ENCODE data around the gene SNIP1. TPM values are rescaled to one million over a fixed set of nuclear protein-coding genes. Genes with fewer than 3 reads are reported as not detected.
"Not testable (repeated sequence)": the region's sequence is repeated elsewhere in the genome, so short reads cannot be mapped to it uniquely, and the experiment has no call there.

Gene SNIP1
- total RNA-seq, 2 experiments from 2014 or later, result 57.9 to 64.7 TPM

- no peak for TF ChIP-seq CTCF (IDR thresholded peaks at IDR 0.05)
- intact Hi-C loops (cut with DNase I, micrococcal nuclease), result no loop called here
- H3K27ac Mint-ChIP-seq, result no peak overlapping the region
- Histone ChIP-seq H3K27me3 (ENCODE audit: control insufficient read depth in 1 of 2, insufficient read depth in 2 of 2, low read length in 2 of 2) (no peaks in the 10 kb centered on the region), H3K27ac (ENCODE audit: low read depth in 1 of 2, low read length in 2 of 2) (no peak overlapping the region), H3K4me3 (ENCODE audit: low read length) (no peak overlapping the region), H3K4me1 (ENCODE audit: insufficient read depth, low read length) (no peaks in the 10 kb centered on the region), H3K36me3 (ENCODE audit: insufficient read depth, low read length) (peaks cover 78% of the 10 kb centered on the region), H3K9me3 (ENCODE audit: control insufficient read depth in 1 of 2, insufficient read depth in 1 of 2, low read length in 2 of 2) (no peaks in the 10 kb centered on the region)
- no peaks in the 10 kb centered on the region for H3K9me3 Mint-ChIP-seq
- DNase-seq (no peak), ATAC-seq (ENCODE audit: poor library complexity) (no peak)
- H3K4me1 Mint-ChIP-seq (ENCODE audit: low read depth), result peaks cover 25% of the 10 kb centered on the region
- H3K27me3 Mint-ChIP-seq, result no peaks in the 10 kb centered on the region
- H3K36me3 Mint-ChIP-seq (ENCODE audit: low read depth), result peaks cover 72% of the 10 kb centered on the region
- no peak overlapping the region for H3K4me3 Mint-ChIP-seq
- POLR2A ChIA-PET, result no interaction called here
- CTCF ChIA-PET, result interaction anchor here (1.7 kb wide), 1 partner anchor 58 kb away, joined by 5 read pairs; no protein-coding TSS in a partner anchor
These were observed 9.1 kb downstream of the SNIP1 start for GRCh38 chr1:37545019-37545418.

DNA sequence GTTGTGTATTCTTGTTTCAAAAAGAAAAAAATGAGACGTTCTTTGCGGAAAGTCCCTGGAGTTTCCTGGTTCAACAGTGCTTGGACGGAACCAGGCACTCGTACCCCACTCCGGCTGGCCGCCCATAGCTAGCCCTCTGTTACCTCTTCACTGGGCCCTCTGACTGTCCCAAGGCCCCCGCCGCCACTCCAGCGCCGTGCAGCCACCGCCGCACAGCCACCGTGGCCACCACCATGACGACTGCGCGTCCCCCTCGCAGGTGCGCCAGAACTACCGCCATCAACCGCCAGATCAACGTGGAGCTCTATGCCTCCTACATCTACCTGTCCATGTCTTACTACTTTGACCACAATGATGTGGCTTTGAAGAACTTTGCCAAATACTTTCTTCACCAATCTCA, 9.6 kb downstream of the SNIP1 start:
- Histone ChIP-seq H3K27ac (ENCODE audit: low read depth in 1 of 2, low read length in 2 of 2) (no peak overlapping the region), H3K4me1 (ENCODE audit: insufficient read depth, low read length) (no peaks in the 10 kb centered on the region), H3K36me3 (ENCODE audit: insufficient read depth, low read length) (peaks cover 79% of the 10 kb centered on the region), H3K27me3 (ENCODE audit: control insufficient read depth in 1 of 2, insufficient read depth in 2 of 2, low read length in 2 of 2) (no peaks in the 10 kb centered on the region), H3K4me3 (ENCODE audit: low read length) (no peak overlapping the region), H3K9me3 (ENCODE audit: control insufficient read depth in 1 of 2, insufficient read depth in 1 of 2, low read length in 2 of 2) (no peaks in the 10 kb centered on the region)
- Mint-ChIP-seq H3K4me3 (no peak overlapping the region), H3K4me1 (ENCODE audit: low read depth) (peaks cover 20% of the 10 kb centered on the region), H3K27ac (no peak overlapping the region), H3K36me3 (ENCODE audit: low read depth) (peaks cover 72% of the 10 kb centered on the region), H3K27me3 (no peaks in the 10 kb centered on the region), H3K9me3 (no peaks in the 10 kb centered on the region)
- intact Hi-C loops (cut with DNase I, micrococcal nuclease), result no loop called here
- TF ChIP-seq CTCF (IDR thresholded peaks at IDR 0.05), result no peak
- ATAC-seq (ENCODE audit: poor library complexity), result no peak
- ChIA-PET CTCF (interaction anchor here (1.7 kb wide), 1 partner anchor 57 kb away, joined by 5 read pairs; no protein-coding TSS in a partner anchor), POLR2A (no interaction called here)
- no peak for DNase-seq

DNA sequence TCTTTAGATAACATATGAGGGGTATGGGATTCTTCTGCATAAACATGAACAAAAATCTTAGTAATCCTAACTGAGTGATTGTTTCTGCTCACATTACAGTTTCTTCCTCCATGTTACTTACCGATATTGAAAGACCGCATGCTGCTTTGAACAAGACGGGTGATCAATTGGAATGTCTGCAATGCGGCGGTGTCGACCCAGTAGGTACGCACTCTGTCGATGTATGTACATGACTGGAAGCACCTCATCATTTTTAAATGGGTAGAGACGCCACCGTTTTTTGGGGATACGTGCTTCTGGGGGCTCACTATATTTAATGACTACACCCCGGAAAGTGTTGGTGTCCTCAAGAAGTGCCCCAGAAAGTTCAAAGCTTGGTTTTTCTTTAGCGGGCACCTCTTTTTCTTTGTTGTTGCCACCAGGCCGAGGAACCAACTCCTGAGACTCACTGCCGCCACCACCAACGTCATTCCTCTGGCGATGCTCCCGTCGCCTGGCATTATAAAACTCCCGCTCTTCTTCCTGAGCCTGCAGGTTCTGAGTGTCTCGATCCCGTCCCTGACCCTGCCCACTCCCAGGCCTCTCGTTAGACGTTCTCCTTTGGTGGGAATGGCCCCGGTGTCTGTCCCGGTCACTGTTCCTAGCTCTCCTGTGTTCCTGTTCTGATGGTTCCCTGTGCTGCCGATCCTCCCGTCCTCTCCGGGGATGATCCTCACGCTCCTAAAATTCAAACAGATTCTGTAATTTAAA, 13.9 kb downstream of the SNIP1 start:
- Mint-ChIP-seq H3K9me3 (no peaks in the 10 kb centered on the region), H3K27me3 (no peaks in the 10 kb centered on the region), H3K4me3 (no peak overlapping the region), H3K36me3 (ENCODE audit: low read depth) (peaks cover 84% of the 10 kb centered on the region), H3K27ac (no peak overlapping the region), H3K4me1 (ENCODE audit: low read depth) (peaks cover 24% of the 10 kb centered on the region)
- intact Hi-C loops (cut with DNase I, micrococcal nuclease), result no loop called here
- H3K27ac ChIP-seq (ENCODE audit: low read depth in 1 of 2, low read length in 2 of 2), result no peak overlapping the region
- DNase-seq (no peak), ATAC-seq (ENCODE audit: poor library complexity) (no peak)
- POLR2A ChIA-PET, result no interaction called here
- no peaks in the 10 kb centered on the region for H3K4me1 ChIP-seq (ENCODE audit: insufficient read depth, low read length)
- H3K9me3 ChIP-seq (ENCODE audit: control insufficient read depth in 1 of 2, insufficient read depth in 1 of 2, low read length in 2 of 2), result no peaks in the 10 kb centered on the region
- H3K27me3 ChIP-seq (ENCODE audit: control insufficient read depth in 1 of 2, insufficient read depth in 2 of 2, low read length in 2 of 2), result no peaks in the 10 kb centered on the region
- H3K4me3 ChIP-seq (ENCODE audit: low read length), result no peak overlapping the region
- TF ChIP-seq CTCF (IDR thresholded peaks at IDR 0.05), result no peak
- H3K36me3 ChIP-seq (ENCODE audit: insufficient read depth, low read length), result peaks cover 75% of the 10 kb centered on the region
- CTCF ChIA-PET, result no interaction called here

DNA sequence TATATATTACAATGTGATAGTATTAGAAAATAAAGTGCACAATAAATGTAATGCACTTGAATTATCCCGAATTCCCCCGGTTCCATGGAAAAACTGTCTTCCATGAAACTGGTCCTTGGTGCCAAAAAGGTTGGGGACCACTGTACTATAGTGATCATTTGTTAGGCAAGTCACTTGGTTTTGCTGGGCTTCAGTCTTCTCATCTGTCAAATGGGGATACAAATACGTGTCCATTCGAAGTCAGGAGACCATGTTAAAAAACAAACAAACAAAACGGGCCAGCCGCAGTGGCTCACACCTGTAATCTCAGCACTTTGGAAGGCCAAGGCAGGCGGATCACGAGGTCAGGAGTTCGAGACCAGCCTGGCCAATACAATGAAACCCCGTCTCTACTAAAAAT, 14.9 kb downstream of the SNIP1 start:
- Mint-ChIP-seq H3K4me1 (ENCODE audit: low read depth) (peaks cover 24% of the 10 kb centered on the region), H3K36me3 (ENCODE audit: low read depth) (peaks cover 83% of the 10 kb centered on the region)
- H3K36me3 ChIP-seq (ENCODE audit: insufficient read depth, low read length), result peaks cover 68% of the 10 kb centered on the region
- H3K27ac Mint-ChIP-seq; H3K27me3 ChIP-seq (ENCODE audit: control insufficient read depth in 1 of 2, insufficient read depth in 2 of 2, low read length in 2 of 2); H3K27me3 Mint-ChIP-seq; H3K4me3 Mint-ChIP-seq; intact Hi-C loops (cut with DNase I, micrococcal nuclease); ATAC-seq (ENCODE audit: poor library complexity); POLR2A ChIA-PET; H3K27ac ChIP-seq (ENCODE audit: low read depth in 1 of 2, low read length in 2 of 2); H3K9me3 Mint-ChIP-seq; H3K9me3 ChIP-seq (ENCODE audit: control insufficient read depth in 1 of 2, insufficient read depth in 1 of 2, low read length in 2 of 2); H3K4me3 ChIP-seq (ENCODE audit: low read length); H3K4me1 ChIP-seq (ENCODE audit: insufficient read depth, low read length); CTCF ChIA-PET; DNase-seq: not testable (repeated sequence)

Data from CD4-positive, alpha-beta T cell (primary cell).